A673 (cell line): ENCODE data around the gene CD163L1. TPM values are rescaled to one million over a fixed set of nuclear protein-coding genes. Genes with fewer than 3 reads are reported as not detected.
A peak's percentile ranks its signal among the peaks of the same experiment; 100 is the strongest.

ENCODE experiments used
- BruUV-seq: library from RNA; stranded (reverse); fragments of 400-500 nt; replicated peaks from 2 replicates; lab custom pipeline; 2021; lab: Mats Ljungman, UMichigan
- CTCF ChIA-PET: fragments of 300-600 bp; sonication (Branson Sonifier 250); formaldehyde crosslinking; loops from one replicate; lab custom pipeline; 2022; ENCODE audit warnings: antibody characterized with exemption; lab: Charles Lee
- POLR2A ChIA-PET: fragments of 300-600 bp; sonication (Branson Sonifier 250); formaldehyde crosslinking; loops from one replicate; lab custom pipeline; 2022; ENCODE audit warnings: antibody characterized with exemption; ENCODE audit not compliant: low non-redundant PET; lab: Charles Lee
- DNase-seq: peaks from one replicate; pipeline ENCODE4 v3.0.0-alpha.2; 2015; ENCODE audit warnings: low spot score
- H3K27ac ChIP-seq: fragments of 200-600 bp; sonication (generic); 2 replicates; pipeline ENCODE4 v1.5.1; 2016; ENCODE audit warnings: mixed run types, low read depth, mild to moderate bottlenecking, mixed read lengths, antibody characterized with exemption, low read length; ENCODE audit not compliant: poor library complexity, severe bottlenecking
- H3K27me3 ChIP-seq: fragments of 200-600 bp; sonication (generic); replicated peaks from 2 replicates; pipeline ENCODE4 v1.6.1; 2017; ENCODE audit warnings: mixed run types, low read depth, mild to moderate bottlenecking, mixed read lengths, antibody characterized with exemption, low read length; ENCODE audit not compliant: insufficient read depth, poor library complexity
- H3K36me3 ChIP-seq: fragments of 200-600 bp; sonication (generic); 2 replicates; pipeline ENCODE4 v1.6.1; 2016; ENCODE audit warnings: mixed run types, mild to moderate bottlenecking, mixed read lengths, antibody characterized with exemption, low read length; ENCODE audit not compliant: insufficient read depth, poor library complexity, severe bottlenecking
- H3K4me1 ChIP-seq: fragments of 200-600 bp; sonication (generic); 2 replicates; pipeline ENCODE4 v1.6.1; 2017; ENCODE audit warnings: mixed run types, mild to moderate bottlenecking, mixed read lengths, antibody characterized with exemption, low read length; ENCODE audit not compliant: insufficient read depth, poor library complexity, severe bottlenecking
- H3K4me3 ChIP-seq: fragments of 200-600 bp; sonication (generic); 2 replicates; pipeline ENCODE4 v1.5.1; 2016; ENCODE audit warnings: low read depth, mixed run types, mild to moderate bottlenecking, mixed read lengths, low read length; ENCODE audit not compliant: poor library complexity, severe bottlenecking
- H3K9me3 ChIP-seq: fragments of 200-600 bp; sonication (generic); 2 replicates; pipeline ENCODE4 v1.6.1; 2016; ENCODE audit warnings: mixed run types, low read depth, mild to moderate bottlenecking, mixed read lengths, antibody characterized with exemption, low read length; ENCODE audit not compliant: poor library complexity, severe bottlenecking
- EZH2 ChIP-seq: fragments of 200-600 bp; sonication (generic); IDR thresholded peaks from 2 replicates; pipeline ENCODE4 v1.6.1; 2017; ENCODE audit warnings: borderline replicate concordance, low read depth, mild to moderate bottlenecking, mixed read lengths, antibody characterized with exemption, low read length; ENCODE audit not compliant: poor library complexity, severe bottlenecking
- intact Hi-C: fragments of 100-400 bp; cut with micrococcal nuclease; formaldehyde crosslinking; loops from one replicate; pipeline ENCODE4 v1.10.0; 2022; ENCODE audit not compliant: unreplicated experiment
- total RNA-seq: library from RNA; stranded (reverse); gene quantifications from 2 replicates; pipeline ENCODE4 v1.2.3, GENCODE V29; 2021
- TF ChIP-seq, protein P1 (sequence below): fragments of 300-800, 200-600 bp; sonication (generic); conservative IDR thresholded peaks from 2 replicates; pipeline ENCODE4 v1.5.1; 2017; ENCODE audit warnings: low read depth, mild to moderate bottlenecking, antibody characterized with exemption, low read length, moderate library complexity, mixed read lengths

The CD163L1 gene
- total RNA-seq, 1 experiment from 2014 or later = 0.52 TPM

- POLR2A ChIA-PET = no interaction called here
- Histone ChIP-seq H3K9me3 (no peaks in the 10 kb centered on the region), H3K4me3 (no peak overlapping the region), H3K27ac (no peak overlapping the region), H3K4me1 (no peaks in the 10 kb centered on the region), H3K27me3 (peaks cover 15% of the 10 kb centered on the region), H3K36me3 (no peaks in the 10 kb centered on the region)
- BruUV-seq = no TSS peak
- DNase-seq = peak; percentile 48
- CTCF ChIA-PET = no interaction called here
- intact Hi-C loops = loop anchor here (5.0 kb wide), 1 partner anchor 88 kb away; no protein-coding TSS in a partner anchor
- TF ChIP-seq EZH2 = no peak
- TF ChIP-seq, protein P1, sequence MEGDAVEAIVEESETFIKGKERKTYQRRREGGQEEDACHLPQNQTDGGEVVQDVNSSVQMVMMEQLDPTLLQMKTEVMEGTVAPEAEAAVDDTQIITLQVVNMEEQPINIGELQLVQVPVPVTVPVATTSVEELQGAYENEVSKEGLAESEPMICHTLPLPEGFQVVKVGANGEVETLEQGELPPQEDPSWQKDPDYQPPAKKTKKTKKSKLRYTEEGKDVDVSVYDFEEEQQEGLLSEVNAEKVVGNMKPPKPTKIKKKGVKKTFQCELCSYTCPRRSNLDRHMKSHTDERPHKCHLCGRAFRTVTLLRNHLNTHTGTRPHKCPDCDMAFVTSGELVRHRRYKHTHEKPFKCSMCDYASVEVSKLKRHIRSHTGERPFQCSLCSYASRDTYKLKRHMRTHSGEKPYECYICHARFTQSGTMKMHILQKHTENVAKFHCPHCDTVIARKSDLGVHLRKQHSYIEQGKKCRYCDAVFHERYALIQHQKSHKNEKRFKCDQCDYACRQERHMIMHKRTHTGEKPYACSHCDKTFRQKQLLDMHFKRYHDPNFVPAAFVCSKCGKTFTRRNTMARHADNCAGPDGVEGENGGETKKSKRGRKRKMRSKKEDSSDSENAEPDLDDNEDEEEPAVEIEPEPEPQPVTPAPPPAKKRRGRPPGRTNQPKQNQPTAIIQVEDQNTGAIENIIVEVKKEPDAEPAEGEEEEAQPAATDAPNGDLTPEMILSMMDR = peak; percentile 55; the same call in 1 of the 2 replicates
These were observed 69.4 kb downstream of the CD163L1 start for GRCh38 chr12:7374423-7375144.

DNA sequence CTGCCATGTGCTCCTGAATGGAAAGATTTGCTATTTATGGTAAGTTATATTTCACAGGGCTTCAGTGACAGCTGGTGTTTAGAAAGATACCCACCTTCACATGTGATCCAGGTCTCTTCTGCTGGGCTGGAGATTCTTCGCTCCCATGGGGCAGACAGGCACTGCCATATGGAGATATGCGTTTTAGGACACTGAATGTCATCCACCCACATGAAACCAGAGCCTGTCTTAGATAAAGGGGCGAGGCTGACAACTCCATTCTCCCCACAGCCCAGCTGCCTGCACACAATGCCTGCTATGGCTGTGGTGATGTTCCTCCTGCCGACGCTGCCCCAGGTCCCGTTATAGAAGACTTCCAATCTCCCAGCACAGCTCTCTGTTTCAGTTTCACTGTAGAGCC is 70.7 kb downstream of the CD163L1 start:
- no peak for DNase-seq
- Histone ChIP-seq H3K36me3 (no peaks in the 10 kb centered on the region), H3K4me3 (no peak overlapping the region), H3K27me3 (peaks cover 13% of the 10 kb centered on the region), H3K4me1 (no peaks in the 10 kb centered on the region), H3K27ac (no peak overlapping the region), H3K9me3 (no peaks in the 10 kb centered on the region)
- ChIA-PET POLR2A (no interaction called here), CTCF (no interaction called here)
- intact Hi-C loops = no loop called here
- BruUV-seq = no TSS peak
- no peak for TF ChIP-seq EZH2
- TF ChIP-seq, protein P1 = no peak

GRCh38 chr12:7369274-7369729 is 74.7 kb downstream of the CD163L1 start:
- ChIA-PET POLR2A (no interaction called here), CTCF (no interaction called here)
- no peak overlapping the region for H3K4me3 ChIP-seq
- no peaks in the 10 kb centered on the region for H3K4me1 ChIP-seq
- H3K36me3 ChIP-seq = no peaks in the 10 kb centered on the region
- TF ChIP-seq, protein P1 = no peak
- TF ChIP-seq EZH2 = no peak
- intact Hi-C loops = no loop called here
- no peaks in the 10 kb centered on the region for H3K9me3 ChIP-seq
- peak; percentile 39 for DNase-seq
- no peak overlapping the region for H3K27ac ChIP-seq
- no peaks in the 10 kb centered on the region for H3K27me3 ChIP-seq
- no TSS peak for BruUV-seq
